Fibroblast of peridontal ligament (primary cell): Measurements from ENCODE around the gene TMEM41B.
"Not testable (repeated sequence)": the region's sequence is repeated elsewhere in the genome, so short reads cannot be mapped to it uniquely, and the experiment has no call there.

Source experiments
- DNase-seq: peaks from one replicate; pipeline ENCODE4 v3.0.0-alpha.2; 2010; ENCODE audit errors: extremely low read depth

The TMEM41B gene, protein sequence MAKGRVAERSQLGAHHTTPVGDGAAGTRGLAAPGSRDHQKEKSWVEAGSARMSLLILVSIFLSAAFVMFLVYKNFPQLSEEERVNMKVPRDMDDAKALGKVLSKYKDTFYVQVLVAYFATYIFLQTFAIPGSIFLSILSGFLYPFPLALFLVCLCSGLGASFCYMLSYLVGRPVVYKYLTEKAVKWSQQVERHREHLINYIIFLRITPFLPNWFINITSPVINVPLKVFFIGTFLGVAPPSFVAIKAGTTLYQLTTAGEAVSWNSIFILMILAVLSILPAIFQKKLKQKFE

DNA sequence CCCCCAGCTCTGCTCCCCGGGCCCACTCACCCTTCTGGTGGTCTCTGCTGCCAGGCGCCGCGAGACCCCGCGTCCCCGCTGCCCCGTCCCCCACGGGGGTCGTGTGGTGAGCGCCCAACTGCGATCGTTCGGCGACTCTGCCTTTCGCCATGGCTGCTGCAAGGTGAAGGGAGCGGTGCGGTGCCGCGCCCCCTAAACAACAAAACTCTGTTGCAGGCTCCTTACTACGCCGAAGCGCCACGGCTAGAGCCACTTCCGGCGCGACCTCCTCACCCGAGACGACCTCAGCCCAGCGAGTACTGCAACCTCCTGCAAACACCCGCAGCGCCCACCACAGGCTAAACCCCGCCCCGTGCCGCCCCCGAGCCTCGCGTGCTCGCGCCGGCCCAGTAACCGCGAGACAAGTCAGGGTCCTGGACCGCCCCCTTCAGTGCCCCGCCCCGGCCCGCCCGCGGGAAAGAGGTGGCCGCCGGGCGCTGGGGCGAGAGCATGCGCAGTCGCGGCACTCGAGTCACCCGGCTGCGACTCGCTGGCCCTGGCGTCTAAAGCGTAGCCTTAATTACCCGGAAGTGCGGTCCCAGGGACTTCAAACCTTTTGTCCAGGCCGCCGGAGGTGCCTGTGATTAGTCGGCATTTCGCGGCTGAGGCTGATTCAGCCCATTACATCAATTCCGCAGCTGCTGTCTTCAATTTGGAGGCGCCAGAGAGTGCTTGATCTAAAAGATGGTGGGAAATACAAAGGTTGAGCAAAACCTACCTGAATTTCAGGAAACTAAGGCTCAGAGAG is at the start of gene TMEM41B:
TMEM41B (minus strand) TSS at position 303 of the 787 bp plus-strand sequence; CDS start at position 151, 152 bp downstream.
- peak; percentile 98 for DNase-seq

DNA sequence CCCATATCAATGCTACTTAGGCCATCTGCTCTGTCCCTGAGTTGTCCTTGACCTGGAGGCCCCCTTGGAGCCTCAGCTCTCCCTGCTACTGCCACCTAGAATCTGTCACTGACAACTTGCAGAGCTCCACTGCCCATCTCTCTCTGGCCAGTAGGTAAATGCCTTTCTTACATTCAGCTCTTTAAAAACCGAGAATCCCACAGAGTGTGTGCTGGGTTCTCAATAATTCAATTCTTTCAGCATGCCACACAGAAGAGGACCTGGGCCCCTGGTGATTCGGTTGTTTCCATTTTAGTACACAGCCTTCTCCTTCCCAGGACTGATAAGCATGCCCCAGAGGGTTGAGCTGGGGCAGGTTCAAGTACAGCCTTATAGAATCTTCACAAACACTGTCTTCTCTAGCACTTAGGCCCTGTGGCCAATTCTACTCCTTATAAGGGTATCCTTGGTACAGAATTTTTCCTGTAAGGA is 48.0 kb upstream of the TMEM41B start:
- peak; percentile 22 for DNase-seq

DNA sequence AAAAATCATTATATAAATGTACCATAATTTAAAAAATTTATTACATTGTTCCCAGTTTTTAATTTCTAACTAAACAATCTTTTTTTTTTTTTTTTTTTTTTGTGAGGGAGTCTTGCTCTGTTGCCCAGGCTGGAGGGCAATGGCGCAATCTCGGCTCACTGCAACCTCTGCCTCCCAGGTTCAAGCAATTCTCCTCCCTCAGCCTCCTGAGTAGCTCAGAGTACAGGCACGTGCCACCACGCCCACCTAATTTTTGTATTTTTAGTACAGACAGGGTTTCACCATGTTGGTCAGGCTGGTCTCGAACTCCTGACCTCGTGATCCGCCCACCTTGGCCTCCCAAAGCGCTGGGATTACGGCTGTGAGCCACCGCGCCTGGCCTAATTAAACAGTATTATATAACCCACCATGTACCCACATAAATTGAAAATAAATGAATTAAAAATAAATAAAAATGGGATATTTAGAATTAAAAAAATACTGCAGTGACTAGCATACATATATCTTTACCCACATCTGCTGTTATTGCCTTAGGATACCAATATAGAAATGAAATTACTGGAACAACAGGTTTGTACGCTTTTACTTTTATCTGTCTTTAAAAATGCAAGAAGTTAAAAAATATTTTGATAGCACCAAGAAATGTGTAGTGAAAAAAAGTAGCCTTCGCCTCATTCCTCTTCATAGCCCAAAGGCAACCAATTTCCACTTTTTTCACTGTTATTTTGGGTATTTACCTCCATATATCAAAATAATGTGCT is 46.6 kb upstream of the TMEM41B start:
- DNase-seq = not testable (repeated sequence)

DNA sequence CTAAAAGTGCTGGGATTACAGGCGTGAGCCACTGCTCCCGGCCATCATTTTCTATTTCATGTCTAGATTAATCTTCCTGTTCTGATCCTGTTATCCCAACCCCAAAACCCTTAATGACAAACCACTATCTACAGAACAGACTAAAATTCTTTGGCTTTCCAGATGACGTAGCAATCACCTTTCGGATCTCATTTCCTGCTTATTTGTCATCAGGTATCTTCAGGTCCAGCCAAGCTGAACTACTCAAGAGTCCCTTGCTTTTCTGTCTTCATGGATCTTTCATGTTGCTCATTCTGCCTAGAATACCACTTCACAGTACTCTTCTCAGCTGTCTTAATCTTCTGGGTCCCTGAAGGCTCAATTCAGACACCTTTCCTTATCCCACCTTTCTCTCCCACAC is 42.6 kb upstream of the TMEM41B start:
- DNase-seq = no peak

DNA sequence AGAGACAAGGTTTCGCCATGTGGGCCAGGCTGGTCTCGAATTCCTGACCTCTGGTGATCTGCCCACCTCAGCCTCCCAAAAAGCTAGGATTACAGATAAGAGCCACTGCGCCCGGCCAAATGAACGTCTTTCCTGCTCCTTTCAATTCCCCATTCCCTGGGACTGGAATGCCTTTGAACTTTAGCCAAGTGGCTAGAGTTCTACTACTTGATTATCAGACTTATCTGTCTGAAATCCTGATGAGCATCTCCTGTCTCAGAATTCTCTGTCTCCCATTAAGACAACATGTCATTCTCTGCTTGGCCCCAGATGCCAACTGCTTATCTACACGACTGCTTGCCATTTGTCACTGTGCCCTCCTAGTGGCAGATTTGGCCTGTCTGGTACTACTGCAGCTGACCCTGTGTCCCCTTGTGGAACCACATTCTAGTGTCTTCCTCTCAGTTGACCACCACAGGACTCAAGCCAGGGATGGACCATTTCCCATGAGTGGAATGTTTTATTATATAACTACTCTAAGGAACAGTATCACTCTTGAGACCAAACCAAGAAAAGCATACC is 37.0 kb upstream of the TMEM41B start:
- DNase-seq = no peak

DNA sequence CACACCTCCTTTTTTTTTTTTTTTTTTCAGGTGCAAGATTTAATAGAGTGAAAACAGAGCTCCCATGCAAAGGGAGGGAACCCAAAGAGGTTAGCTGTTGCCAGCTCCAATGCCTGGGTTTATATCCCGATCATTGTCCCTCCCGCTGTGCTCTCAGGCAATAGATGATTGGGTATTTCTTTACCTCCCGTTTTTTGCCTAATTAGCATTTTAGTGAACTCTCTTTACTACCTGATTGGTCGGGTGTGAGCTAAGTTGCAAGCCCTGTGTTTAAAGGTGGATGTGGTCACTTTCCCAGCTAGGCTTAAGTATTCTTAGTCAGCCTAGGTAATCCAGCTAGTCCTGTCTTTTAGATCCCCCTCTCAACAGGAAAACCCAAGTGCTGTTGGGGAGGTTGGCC is 33.4 kb upstream of the TMEM41B start:
- not testable (repeated sequence) for DNase-seq

DNA sequence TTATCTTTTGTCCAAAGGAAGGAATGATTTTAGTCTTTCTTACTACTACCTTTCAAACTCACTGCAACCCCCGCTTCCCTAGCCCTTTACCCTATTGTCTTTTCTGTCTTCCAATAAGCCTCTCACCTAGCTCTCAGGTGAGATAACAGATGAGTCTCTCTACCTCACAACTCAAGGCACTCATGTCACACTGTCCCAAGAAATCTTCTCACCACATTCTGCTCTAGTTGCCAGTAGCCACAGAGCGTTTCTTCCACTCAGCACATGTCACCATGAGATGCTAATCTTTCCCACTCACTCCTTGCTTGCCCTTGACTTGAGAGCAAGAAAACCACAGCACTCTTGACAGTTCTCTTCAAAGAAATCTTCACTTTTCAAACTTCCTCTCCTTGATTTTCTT is 32.7 kb upstream of the TMEM41B start:
- DNase-seq = no peak

DNA sequence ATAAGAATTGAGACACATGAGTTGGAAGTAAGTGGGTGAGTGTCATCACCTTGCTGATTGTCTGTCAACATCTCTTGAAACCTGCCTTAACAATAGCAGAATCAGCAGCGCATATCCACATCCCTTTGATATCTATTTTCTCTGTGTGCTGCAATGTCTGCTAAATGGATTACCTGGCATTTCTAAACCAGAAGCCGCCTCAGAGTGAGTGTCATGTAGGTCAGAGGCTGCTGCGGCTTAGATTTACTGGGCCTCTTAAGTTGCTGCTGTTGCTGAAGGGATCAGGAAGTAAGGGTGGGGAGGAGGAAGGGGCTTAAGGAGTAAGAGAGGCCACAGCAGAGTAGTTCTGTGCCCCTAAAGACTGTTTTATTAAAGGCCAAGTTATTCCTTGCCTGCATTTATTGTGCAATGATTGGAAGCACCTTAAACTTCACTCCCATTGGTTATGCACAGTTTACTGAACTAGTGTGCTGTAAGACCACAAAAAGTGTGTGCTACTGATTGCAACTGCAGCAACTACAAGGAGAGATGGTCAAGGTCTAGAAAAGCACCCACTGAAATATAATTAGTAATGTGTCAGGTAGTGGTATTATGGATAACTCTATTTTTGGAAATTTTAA is 29.8 kb upstream of the TMEM41B start:
- DNase-seq = no peak

DNA sequence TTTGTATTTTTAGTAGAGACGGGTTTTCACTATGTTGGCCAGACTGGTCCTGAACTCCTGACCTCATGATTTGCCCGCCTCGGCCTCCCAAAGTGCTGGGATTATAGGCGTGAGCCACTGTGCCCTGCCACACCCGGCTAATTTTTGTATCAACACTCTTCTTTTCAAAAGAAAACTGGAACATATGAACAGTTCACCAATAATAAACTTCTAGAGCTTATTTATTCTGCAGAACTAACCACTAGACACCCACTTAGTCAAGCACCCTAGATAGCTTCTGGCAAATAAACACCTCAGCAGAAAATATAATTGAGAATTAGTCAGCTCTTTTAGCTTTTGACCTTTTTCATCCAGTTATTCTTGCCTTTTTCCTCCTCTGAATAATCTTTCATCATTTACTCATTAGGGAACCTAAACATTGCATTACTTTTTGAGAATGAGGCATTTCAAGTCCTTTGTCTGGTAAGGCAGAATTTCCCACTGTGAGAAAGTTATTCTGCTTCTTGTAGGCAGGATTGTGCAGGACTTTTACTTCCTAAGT is 27.3 kb upstream of the TMEM41B start:
- peak; percentile 6 for DNase-seq

DNA sequence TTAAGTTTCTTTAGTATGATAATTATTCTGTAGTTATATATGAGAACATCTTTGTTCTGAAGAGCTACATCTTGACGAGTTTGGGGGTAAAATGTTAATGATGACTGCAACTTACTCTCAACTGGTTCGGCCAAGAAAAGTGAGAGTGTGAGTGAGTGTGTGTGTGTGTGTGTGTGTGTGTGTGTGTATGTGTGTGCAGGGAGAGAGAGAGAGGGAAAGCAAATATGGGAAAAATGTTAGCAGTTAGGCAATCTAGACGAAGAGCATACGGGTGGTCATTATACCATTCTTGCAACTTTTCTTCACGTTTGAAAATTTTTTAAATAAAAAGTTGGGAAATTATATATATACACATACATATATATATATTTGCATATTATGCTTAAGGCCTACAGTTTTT is 18.3 kb upstream of the TMEM41B start:
- no peak for DNase-seq

DNA sequence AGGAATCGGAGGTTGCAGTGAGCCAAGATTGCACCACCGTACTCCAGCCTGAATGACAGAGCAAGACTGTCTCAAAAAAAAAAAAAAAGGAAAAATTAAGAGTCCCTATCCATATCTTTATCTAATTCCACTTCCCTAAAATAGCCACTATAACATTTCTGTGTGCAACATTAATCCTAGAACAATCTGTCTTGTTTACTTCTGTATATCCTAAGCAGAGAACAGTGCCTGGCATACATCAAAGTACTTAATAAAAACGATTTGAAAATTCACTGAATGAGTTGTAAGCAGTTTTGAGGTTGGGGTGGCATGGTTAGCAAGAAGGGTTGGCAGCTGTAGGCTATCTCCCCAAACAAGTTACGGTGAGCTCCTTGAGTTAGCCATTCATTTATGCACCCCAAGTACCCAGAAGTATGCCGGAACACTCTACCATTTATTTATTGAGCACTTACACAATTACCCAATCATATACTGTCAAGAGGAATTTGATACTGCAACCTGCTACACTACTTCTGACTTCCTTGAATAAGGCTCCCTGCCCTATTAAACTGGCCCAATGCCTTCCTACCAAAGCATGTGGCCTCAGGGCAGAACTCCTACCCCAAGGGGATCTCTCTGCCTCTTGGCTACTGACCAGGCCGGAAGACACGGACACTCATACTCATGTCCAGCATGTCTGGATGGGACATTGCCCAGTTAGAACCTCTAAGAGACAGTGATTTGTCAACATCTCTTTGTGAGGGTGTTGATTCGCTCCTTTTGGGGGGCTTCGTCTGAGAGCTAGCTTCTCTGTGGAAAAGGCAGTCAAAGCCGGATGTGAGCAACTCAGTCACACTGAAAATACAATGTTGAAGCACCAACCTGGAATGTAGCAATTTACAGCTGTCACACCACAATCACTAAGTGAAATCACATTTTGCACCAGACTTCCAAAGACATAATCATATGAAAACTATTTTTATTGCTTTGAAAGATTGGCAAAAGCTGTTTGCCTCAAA is 16.3 kb upstream of the TMEM41B start:
- peak; percentile 87 for DNase-seq

DNA sequence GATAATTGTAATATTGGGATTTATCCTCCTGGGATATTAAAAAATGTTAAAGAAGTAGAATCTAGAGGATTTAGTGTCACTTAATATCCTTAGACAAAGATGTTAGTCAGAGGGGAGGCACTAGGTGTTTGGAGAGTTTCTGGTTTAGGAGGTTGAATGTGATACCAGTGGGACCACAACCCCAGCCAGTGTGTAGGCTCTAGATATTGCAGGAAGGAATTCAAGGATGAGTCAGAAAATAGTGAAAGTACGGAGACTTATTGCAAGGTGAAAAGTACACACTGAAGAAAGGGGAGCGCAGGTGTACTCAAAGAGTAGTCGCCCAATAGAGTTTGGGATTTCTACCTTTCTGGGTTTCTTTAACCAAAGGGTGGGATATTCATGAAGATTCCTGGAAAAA is 5.7 kb upstream of the TMEM41B start:
- no peak for DNase-seq

DNA sequence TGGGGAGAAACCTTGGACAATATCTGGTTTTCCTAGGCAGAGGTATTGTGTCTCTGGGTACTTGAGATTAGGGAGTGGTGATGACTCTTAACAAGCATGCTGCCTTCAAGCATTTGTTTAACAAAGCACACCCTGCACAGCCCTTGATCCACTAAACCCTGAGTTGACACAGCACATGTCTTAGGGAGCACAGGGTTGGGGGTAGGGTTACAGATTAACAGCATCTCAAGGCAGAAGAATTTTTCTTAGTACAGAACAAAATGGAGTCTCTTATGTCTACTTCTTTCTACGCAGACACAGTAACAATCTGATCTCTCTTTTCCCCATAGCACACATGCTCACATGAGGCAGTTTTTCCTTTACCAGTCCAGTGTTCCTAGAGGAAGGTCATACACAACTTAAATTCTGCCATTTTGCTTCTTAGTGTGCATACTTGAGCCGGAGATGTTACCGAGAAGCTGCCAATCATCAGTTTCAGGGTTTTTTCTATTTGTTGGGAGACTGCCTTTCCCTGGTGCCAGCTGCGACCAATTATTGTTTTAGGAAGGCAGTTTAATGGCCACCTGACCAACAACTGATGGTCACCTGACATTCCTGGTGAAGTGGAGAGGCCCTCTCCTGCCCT is 5.1 kb upstream of the TMEM41B start:
- DNase-seq = not testable (repeated sequence)

DNA sequence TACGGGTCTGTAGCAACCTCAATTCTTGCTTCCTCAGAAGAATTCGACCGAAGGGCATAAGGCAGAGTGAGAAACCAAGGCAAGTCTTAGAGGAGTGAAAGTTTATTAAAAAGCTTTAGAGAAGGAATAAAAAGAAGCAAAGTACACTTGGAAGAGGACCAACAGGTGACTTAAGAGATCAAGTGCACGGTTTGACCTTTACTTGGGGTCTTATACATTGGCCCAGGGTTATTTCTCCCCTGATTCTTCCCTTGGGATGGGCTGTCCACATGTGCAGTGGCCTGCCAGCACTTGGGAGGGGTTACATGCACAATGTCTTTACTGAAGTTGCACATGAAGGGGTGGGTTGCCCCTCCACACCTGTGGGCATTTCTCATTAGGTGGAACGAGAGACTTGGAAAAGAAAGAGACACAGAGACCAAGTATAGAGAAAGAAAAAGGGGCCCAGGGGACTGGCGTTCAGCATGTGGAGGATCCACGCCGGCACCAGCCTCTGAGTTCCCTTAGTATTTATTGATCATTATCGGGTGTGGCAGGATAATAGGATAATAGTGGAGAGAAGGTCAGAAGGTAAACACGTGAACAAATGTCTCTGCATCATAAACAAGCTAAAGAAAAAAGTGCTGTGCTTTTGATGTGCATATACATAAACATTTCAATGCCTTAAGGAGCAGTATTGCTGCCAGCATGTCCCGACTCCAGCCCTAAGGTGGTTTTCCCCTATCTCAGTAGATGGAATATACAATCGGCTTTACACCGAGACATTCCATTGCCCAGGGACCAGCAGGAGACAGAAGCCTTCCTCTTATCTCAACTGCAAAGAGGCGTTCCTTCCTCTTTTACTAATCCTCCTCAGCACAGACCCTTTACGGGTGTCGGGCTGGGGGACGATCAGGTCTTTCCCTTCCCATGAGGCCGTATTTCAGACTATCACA is 4.3 kb upstream of the TMEM41B start:
- not testable (repeated sequence) for DNase-seq

DNA sequence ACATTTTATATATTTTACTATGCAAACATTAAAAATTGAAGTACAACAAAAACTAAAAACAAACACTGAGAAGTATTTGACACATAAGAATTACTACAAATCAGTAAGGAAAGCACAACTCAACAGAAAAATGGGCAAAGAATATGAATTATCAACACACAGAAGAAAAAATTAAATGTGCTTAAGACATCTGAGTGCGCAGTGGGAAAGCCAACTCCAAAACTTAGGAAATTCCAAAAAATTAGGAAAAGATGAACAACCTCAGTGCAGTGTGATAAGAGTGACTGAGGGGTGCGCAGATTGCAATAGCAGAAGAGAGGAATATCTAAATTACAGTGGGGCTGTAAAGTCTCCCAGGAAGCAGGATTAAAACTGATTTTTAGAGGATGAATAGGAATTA is 1.9 kb upstream of the TMEM41B start:
- DNase-seq = no peak

DNA sequence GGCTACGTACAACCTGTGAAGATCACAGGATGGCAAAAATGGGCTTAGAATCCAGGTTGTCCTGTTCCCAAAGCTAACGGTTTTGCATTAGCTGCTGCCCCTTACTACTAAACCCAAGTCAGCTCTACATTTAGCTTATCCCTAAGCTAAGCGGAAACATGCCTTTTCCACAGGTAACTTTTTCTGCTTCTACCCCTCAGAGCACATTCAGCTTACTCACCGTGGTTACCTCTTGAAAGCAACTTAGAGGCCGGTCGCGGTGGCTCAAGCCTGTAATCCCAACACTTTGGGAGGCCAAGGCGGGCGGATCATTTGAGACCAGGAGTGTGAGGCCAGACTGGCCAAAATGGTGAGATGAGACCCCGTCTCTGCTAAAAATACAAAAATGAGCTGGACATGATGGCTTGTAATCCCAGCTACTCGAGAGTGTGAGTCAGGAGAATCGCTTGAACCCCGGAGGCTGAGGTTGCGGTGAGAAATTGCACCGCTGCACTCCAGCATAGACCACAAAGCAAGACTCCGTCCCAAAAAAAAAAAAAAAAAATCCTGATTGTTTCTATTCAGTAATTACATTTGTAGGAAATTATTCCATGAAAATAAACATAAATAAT is 790 bp upstream of the TMEM41B start:
- DNase-seq = peak; percentile 31

DNA sequence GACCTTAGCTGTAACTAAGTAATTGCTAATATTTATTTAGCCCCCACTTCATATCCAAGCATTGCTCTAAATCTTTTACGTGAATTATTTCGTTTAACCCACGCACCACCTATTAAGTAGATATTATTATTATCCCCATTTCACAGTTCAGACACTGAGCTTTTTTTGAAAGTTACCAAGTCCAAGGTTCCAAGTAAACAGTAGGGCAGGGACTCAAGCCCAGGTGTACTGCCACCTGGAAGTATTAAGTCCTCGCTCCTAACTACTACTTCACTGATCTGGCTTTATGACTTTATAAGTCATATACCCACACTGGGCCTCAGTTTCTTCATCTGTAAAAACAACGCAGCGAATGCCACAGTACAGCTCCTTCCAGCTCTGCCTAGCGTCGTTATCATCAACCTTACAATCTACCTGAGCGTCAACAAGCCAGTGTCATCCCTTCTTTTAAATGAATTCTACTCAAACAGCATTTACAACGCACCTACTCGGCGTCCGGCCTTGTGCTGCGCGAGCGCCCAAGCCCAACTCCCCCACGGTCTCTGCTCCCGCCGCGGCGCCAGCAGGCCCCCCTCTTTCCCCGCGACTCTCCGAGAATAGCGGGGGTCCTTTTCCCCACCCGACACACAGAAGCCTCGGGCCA is 624 bp downstream of the TMEM41B start:
- DNase-seq = no peak
